GM18507 (cell line): ENCODE measurements around the gene RAB31.

Experiments used
- DNase-seq: peaks from one replicate; pipeline ENCODE4 v3.0.0; 2011; ENCODE audit warnings: low read depth; ENCODE audit not compliant: insufficient read length; ENCODE audit errors: extremely low spot score
- FAIRE-seq: peaks from 2 replicates; lab custom pipeline; 2011; peaks lifted over from hg19 to GRCh38; lab: Jason Lieb, UNC

The RAB31 gene

GRCh38 chr18:9710037-9710436, 1.9 kb downstream of the RAB31 start:
- DNase-seq, result no peak
- no peak for FAIRE-seq

GRCh38 chr18:9711361-9712129, 3.4 kb downstream of the RAB31 start:
- peak; percentile 85 for FAIRE-seq
- peak; percentile 67 for DNase-seq

GRCh38 chr18:9712130-9712577, 4.1 kb downstream of the RAB31 start:
- DNase-seq (no peak), FAIRE-seq (no peak)

- DNase-seq (no peak), FAIRE-seq (no peak)
Observed at GRCh38 chr18:9712611-9713010, 4.5 kb downstream of the RAB31 start.

GRCh38 chr18:9714266-9715087, 6.4 kb downstream of the RAB31 start:
- DNase-seq (no peak), FAIRE-seq (no peak)

- FAIRE-seq, result no peak
- DNase-seq, result no peak
Observed at GRCh38 chr18:9715088-9715343, 6.9 kb downstream of the RAB31 start.

GRCh38 chr18:9715978-9716774, 8.1 kb downstream of the RAB31 start:
- FAIRE-seq, result no peak
- DNase-seq, result no peak

GRCh38 chr18:9716780-9717563, 8.9 kb downstream of the RAB31 start:
- FAIRE-seq (peak; percentile 5), DNase-seq (no peak)

- FAIRE-seq (no peak), DNase-seq (no peak)
Observed at GRCh38 chr18:9719421-9719981, 11.4 kb downstream of the RAB31 start.

- FAIRE-seq, result no peak
- DNase-seq, result no peak
Observed at GRCh38 chr18:9720327-9720726, 12.2 kb downstream of the RAB31 start.

- DNase-seq (no peak), FAIRE-seq (no peak)
Observed at GRCh38 chr18:9721893-9722550, 13.9 kb downstream of the RAB31 start.

- DNase-seq, result no peak
Observed at GRCh38 chr18:9722691-9723090, 14.6 kb downstream of the RAB31 start.

GRCh38 chr18:9724797-9725585, 16.9 kb downstream of the RAB31 start:
- no peak for DNase-seq
- FAIRE-seq, result no peak

More at GRCh38 chr18:9722691-9723090, 14.6 kb downstream of the RAB31 start:
- no peak for FAIRE-seq

GRCh38 chr18:9726175-9726574, 18.1 kb downstream of the RAB31 start:
- FAIRE-seq (no peak), DNase-seq (no peak)

- FAIRE-seq (no peak), DNase-seq (no peak)
Observed at GRCh38 chr18:9726936-9727335, 18.8 kb downstream of the RAB31 start.

- no peak for FAIRE-seq
- no peak for DNase-seq
Observed at GRCh38 chr18:9730786-9731185, 22.7 kb downstream of the RAB31 start.

GRCh38 chr18:9731380-9731779, 23.3 kb downstream of the RAB31 start:
- DNase-seq (no peak), FAIRE-seq (no peak)

GRCh38 chr18:9732031-9732430, 23.9 kb downstream of the RAB31 start:
- FAIRE-seq, result no peak

More at GRCh38 chr18:9732031-9732430, 23.9 kb downstream of the RAB31 start:
- no peak for DNase-seq
